Right forelimb (tissue), 1 donor: Measurements from ENCODE around the gene ZNHIT2.
"Not testable (repeated sequence)": the region's sequence is repeated elsewhere in the genome, so short reads cannot be mapped to it uniquely, and the experiment has no call there.

Experiments used
- DNase-seq: peaks from one replicate; pipeline ENCODE4 v3.0.0-alpha.2; 2018

The ZNHIT2 gene

GRCh38 chr11:65117206-65118096 is at the start of gene ZNHIT2:
TSS of gene ZNHIT2 (minus strand) at chr11:65117701. CDS start at chr11:65117653, 48 bp downstream.
- peak; percentile 99 for DNase-seq

GRCh38 chr11:65166893-65167292 is 49.4 kb upstream of the ZNHIT2 start:
- DNase-seq, result no peak

DNA sequence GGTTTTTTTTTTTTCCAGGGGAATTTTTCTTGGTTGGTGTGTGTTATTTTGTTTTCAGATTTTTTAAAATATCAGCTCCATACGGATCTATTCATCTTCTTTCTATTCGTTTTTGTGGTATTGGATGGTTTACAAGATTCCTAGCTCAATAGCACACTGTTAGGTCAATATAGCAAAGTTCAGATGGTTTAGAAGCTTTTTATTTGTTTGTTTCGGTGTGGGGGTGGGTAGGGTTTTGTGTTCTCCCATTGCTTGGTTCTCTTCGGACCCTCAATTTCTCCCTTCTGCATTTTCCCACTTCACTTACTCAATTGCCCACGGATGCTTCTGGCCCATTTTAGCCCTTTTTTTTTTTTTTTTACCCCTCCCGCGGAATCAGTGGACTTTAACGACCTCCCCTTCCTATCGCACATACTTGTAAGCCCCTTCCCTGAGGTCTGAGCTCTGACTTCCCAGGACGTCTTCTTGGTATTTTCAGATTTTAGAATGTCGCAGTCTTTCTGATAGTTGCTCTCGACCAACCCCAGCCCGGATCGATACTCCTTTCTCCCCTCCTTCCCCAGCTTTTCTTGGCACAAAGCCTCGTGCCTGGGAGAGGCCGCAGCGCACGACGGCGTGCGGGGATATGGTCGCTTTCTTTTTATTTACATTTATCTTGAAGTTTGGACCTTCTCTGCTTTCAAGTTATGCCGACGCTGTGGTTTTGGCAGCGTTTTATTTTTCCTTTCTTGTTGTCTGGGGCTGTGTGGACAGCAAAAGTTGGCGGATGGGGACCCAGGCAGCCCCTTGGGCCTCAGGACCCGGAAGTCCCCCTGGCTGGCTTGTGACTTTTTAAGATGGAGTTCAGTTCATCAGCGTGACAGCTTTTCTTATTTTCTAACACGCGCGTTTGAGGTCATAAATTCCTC is 48.2 kb upstream of the ZNHIT2 start:
- DNase-seq, result no peak

DNA sequence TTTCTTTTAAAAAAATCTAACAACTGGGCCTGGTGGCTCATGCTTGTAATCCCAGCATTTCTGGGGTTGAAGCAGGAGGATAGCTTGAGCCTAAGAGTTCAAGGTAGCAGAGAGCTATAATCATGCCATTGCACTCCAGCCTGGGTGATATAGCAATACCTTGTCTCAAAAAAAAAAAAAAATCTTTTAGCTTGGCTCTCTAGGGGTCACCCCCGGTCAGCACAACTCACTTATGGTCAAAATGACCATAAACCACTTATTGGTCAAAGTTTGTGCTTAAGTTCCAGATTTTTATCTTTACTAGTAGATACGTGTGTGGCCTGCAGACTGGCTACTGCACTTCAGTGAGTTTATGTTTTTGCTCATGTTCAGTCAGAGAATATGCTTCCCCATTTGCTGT is 46.2 kb upstream of the ZNHIT2 start:
- no peak for DNase-seq

DNA sequence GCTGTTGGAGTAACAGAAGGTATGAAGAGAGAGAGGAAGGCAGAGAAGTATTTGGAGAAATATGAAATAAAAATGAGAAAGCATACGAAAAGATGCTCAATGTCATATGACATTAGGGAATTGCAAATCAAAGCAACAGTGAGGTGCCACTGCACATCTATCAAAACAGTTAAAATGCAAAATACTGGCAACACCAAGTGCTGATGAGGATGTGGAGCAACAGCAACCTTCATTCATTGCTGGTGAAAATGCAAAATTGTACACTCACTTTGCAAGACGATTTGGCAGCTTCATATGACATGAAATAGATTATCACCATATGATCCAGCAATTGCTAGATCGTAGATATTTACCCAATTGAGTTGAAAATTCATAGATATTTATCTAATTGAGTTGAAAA is 43.1 kb upstream of the ZNHIT2 start:
- no peak for DNase-seq

DNA sequence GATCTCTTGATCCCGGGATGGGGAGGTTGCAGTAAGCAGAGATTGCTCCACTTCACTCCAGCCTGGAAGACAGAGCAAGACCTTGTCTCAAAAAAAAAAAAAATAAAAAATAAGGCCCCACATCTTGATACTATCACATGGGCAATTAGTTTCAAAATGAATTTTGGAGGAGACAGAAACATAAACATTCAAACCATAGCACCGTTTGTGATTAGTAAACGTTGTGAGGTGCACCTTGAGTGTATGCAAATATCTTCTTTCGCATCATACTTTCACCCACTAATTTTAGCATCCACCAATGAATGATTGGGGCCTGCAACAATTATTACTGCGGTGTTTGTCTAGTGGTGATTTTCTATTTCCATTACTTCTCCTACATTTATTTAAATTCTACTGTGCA is 41.5 kb upstream of the ZNHIT2 start:
- no peak for DNase-seq

DNA sequence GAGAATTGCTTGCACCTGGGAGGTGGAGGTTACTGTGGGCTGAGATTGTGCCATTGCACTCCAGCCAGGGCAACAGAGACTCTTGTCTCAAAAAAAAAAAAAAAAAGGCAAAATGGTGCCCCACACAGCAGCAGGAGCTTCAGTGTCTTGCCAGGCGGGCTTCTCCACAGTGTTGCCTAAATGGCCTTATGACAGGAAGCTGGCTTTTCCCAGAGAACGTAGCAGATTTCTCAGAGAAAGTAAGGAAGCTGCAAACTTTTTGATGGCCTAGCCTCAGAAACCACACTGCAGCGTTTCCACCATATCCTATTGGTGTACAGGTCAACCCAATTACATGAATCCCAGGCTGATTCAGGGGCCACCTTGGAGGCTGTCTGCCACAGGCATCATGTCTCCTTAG is 39.8 kb upstream of the ZNHIT2 start:
- no peak for DNase-seq

DNA sequence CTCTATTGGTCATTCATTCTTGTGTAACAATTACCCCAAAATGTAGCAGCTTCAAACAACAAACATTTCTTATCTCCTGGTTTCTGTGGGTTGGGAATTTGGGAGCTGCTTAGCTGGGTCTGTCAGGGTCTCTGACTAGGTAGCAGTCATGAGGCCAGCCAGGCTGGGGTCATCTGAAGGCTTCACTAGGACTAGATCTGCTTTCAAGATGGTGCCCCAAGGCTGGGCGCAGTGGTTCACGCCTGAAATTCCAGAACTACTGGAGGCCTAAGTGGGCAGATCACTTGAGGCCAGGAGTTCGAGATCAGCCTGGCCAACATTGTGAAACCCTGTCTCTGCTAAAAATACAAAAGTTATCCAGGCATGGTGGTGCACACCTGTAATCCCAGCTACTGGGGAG is 39.4 kb upstream of the ZNHIT2 start:
- no peak for DNase-seq

- no peak for DNase-seq
These were observed 38.8 kb upstream of the ZNHIT2 start for GRCh38 chr11:65156256-65156655.

- no peak for DNase-seq
These were observed 34.6 kb upstream of the ZNHIT2 start for GRCh38 chr11:65152122-65152521.

- DNase-seq, result no peak
These were observed 33.9 kb upstream of the ZNHIT2 start for GRCh38 chr11:65151331-65151899.

DNA sequence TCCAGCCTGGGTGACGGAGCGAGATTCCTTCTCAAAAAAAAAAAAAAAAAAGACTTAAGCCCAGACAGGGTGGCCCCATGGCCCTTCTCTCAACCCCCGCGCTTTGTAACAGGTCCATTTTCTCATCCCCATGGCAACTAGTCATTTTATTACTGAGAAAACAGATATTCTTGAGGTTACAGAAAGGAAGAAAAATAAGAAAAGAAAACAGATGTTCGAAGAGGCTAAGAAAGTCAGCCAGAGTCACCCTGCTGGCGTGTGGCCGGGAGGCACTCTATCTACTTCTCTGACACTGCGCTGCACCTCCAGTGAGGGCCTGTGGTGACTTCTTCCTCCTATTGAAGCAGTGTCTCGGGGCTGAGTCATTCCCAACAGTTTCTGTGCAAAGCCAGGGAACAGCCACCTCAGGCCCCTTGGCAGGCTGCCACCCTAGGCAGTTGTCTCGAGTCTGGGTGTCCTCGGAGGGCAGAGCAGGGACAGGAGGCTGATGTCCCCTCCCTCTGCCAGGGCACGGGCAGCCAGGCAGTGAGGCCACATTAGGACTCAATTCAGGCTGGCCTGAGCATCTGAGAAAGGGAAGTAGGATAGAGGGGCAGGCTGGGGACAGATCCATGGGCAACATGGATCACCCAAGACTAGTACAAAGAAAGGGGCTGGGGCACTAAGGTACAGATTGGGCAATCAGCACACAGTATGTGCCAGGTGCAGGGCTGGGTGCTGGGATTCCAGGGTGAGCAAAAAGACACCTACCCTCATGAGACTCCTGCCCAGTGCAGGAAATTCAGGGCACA is 33.2 kb upstream of the ZNHIT2 start:
- DNase-seq, result peak; percentile 73

GRCh38 chr11:65150131-65150508 is 32.6 kb upstream of the ZNHIT2 start:
- DNase-seq, result not testable (repeated sequence)

DNA sequence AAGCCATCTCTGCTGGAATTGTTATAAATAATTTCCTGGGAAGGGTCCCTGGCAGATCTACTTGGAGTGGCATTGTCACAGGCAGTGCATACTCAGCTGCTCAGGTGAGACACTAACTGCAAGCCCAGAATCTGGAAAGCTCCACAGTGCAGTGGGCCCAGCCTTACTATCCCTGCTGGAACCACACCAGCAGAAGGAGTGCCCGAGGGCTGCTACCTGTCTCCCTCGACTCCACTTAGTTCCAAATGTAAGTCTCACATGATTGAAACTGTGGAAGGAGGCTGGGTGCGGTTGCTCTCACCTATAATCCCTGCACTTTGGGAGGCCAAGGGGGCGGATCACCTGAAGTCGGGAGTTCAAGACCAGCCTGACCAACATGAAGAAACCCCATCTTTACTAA is 31.2 kb upstream of the ZNHIT2 start:
- DNase-seq, result no peak

DNA sequence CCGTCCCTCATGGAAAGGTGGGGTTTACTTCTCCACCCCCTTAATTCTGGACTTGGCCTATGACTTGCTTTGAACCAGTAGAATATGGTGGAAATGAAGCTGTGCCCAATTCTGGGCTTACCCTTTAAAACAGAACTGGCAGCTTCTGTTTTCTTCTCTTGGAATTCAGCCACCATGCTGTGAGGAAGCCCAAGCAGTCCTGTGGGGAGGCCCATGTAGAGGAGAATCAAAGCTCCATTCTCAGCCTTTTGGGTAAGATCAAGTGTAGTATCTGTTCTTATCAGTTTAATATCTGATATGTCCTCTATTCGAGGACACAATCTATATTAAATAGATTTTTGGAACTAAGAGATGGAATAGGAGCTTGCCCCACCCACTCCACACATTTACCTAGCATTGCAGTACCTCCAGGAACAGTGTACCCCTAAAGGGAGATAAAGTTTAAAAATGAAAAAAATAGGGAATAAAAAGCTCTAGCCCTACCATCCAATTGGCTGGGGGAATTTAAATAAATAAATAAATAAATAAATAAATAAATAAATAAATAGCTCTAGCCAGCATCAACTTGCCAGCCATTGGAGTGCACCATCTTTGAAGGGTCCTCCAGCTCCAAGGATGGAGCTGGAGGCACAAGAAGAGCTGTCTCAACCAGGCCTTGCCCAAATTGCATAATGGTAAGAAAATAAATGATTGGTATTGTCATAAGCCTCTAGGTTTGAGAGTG is 30.0 kb upstream of the ZNHIT2 start:
- no peak for DNase-seq

DNA sequence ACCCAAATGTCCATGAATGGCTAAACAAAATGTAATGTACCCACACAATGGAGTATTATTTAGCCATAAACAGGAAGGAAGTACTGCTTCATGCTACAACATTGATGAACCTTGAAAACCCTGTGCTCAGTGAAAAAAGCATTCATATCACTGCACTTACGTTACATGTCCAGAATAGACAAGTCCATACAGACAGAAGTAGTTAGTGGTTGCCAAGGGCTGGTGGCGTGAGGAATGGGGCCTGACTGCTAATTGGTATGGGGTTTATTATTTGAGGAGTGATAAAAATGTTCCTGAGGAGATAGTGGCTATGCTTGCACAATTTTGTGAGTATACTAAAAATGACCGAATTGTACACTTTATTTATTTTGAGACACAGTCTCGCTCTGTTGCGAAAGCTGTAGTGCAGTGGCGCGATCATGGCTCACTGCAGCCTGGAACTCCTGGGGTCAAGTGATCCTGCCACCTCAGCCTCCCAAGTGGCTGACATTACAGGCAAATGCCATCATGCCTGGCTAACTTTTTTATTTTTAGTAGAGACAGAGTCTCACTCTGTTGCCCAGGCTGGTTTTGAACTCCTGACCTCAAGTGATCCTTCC is 24.5 kb upstream of the ZNHIT2 start:
- no peak for DNase-seq

DNA sequence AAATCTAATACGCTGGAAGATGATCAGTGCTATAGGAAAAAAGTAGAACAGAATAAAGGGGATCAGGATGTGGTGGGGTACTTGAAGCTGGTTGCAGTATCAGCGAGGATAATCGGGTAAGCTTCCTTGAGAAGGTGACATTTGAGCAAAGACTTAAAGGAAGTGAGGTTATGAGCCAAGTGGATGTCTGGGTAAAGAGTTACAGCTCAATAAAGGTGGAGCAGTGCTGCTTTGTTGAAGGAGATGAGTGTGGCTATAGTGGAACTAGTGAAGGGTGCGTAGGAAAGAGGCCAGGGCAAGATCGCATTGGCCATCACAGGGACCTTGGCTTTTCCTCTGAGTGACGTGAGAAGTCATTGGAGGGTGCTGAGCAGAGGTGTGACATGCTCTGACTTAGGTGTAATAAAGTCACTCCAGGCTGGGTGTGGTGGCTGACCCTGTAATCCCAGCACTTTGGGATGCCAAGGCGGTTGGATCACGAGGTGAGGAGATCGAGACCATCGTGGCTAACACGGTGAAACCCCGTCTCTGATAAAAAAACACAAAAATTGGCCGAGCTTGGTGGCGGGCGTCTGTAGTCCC is 19.1 kb upstream of the ZNHIT2 start:
- no peak for DNase-seq

DNA sequence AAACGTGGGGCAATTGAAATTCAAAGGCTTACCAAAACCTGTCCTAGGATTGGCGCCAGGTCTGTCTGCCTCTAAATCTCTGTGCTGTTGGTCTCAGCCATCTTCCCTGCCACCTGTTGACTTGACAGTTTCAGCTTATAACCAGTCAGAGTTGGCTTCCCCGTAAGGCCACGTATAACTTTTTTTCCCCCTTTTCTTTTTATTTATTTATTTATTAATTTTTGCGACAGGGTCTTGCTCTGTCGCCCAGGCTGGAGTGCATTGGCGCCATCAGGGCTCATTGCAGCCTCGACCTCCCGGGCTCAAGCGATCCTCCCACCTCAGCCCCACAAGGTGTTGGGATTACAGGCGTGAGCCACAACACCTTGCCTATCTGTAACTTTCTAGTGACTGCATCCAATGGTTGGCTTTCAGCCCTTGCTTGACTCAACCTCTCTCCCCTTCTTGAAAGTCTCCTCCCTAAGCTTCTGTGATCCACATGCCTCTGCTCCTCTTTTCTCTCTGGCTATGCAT is 18.2 kb upstream of the ZNHIT2 start:
- DNase-seq, result no peak

DNA sequence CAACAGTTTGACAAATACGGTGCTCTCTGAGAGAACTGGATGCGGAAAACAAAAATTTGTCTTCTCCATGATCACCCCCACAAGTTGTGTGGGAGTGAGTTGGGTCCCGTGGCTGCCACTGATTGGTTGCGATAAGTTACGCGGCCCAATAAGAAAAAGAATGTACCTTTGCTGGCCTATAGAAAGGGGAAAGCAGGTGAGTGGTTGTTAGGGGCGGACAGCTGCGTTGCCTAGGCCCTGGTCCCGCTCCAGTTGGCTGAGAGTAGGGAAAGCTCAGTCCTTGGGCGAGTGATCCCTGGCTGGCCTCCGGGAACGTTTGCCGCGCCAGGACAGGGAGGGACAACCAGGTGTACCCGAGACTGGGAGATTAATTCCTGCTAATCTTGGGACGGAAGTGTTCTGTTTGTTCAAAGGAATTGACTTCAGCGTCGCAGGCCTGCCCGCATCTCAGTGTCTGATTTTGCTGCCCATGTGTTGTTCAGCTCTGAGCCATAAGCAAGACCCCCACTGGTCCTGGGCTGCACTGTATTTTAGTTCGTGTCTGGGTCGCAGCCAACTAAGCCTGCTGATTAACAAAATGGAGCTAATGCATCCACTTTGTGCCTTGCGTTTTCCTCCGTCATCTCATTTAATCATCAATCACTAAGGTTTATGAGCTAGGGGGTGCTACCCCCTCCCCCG is 17.6 kb upstream of the ZNHIT2 start:
- peak; percentile 89 for DNase-seq

- DNase-seq, result peak; percentile 96
These were observed 16.9 kb upstream of the ZNHIT2 start, which contains the start of gene SYVN1 for GRCh38 chr11:65134240-65134951. TSS of gene SYVN1 (minus strand) at chr11:65134519. CDS start at chr11:65133601, 918 bp downstream.
